Nephron (organoid): ENCODE data around the gene CD164.
"Not testable (repeated sequence)": the region's sequence is repeated elsewhere in the genome, so short reads cannot be mapped to it uniquely, and the experiment has no call there.

Source experiments
- H3K27ac Mint-ChIP-seq, 3 experiments: 2 replicates each; pipeline ENCODE4 v1.8.0; 2020; ENCODE audit warnings: mixed read lengths in 3 of 3, mild to moderate bottlenecking in 2 of 3, moderate library complexity in 1 of 3
- H3K27me3 Mint-ChIP-seq: 2 replicates; pipeline ENCODE4 v1.8.0; 2021; ENCODE audit warnings: low read depth, mild to moderate bottlenecking, moderate library complexity, mixed read lengths
- H3K36me3 Mint-ChIP-seq: 2 replicates; pipeline ENCODE4 v1.8.0; 2020; ENCODE audit warnings: low read depth, mixed read lengths
- H3K4me1 Mint-ChIP-seq: 2 replicates; pipeline ENCODE4 v1.8.0; 2020; ENCODE audit warnings: mixed read lengths
- H3K4me3 Mint-ChIP-seq, 3 experiments: 2 replicates each; pipeline ENCODE4 v1.8.0; 2020; ENCODE audit warnings: mild to moderate bottlenecking in 3 of 3, mixed read lengths in 3 of 3, moderate library complexity in 2 of 3
- H3K9me3 Mint-ChIP-seq: 2 replicates; pipeline ENCODE4 v1.8.0; 2020; ENCODE audit warnings: mixed read lengths
- TF ChIP-seq, protein P1 (sequence below), 3 experiments: fragments of 200-600 bp; sonication (generic); IDR thresholded peaks; one replicate each; pipeline ENCODE4 v1.5.0; 2021; ENCODE audit warnings: antibody characterized with exemption in 3 of 3; ENCODE audit not compliant: unreplicated experiment in 3 of 3

CD164 gene

DNA sequence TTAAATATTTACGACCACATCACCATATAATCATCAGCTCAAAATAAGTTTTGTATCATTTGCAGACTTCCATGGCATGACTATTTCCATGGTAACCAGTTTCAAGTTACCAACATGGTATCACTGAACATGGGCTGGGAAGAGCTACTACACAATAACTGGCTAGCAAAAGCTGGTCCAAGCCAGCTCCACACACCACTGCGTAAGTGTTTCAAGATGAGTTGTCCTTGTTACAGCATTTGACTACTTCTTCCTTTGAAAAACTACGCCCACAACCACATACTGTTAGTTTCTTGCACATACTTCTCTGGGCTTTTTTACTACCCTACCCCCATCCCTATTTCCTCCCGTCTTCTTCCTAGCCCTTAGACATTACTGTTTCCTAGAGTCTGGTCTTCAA lies 8.5 kb downstream of the CD164 start:
- Mint-ChIP-seq H3K36me3 (peaks cover 76% of the 10 kb centered on the region), H3K27me3 (no peaks in the 10 kb centered on the region), H3K4me3 (no peak overlapping the region), H3K27ac (no peak overlapping the region), H3K4me1 (peaks cover 16% of the 10 kb centered on the region), H3K9me3 (no peaks in the 10 kb centered on the region)
- TF ChIP-seq, protein P1, sequence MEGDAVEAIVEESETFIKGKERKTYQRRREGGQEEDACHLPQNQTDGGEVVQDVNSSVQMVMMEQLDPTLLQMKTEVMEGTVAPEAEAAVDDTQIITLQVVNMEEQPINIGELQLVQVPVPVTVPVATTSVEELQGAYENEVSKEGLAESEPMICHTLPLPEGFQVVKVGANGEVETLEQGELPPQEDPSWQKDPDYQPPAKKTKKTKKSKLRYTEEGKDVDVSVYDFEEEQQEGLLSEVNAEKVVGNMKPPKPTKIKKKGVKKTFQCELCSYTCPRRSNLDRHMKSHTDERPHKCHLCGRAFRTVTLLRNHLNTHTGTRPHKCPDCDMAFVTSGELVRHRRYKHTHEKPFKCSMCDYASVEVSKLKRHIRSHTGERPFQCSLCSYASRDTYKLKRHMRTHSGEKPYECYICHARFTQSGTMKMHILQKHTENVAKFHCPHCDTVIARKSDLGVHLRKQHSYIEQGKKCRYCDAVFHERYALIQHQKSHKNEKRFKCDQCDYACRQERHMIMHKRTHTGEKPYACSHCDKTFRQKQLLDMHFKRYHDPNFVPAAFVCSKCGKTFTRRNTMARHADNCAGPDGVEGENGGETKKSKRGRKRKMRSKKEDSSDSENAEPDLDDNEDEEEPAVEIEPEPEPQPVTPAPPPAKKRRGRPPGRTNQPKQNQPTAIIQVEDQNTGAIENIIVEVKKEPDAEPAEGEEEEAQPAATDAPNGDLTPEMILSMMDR (IDR thresholded peaks at IDR 0.05; ENCODE audit: unreplicated experiment in 3 of 3): no peak

DNA sequence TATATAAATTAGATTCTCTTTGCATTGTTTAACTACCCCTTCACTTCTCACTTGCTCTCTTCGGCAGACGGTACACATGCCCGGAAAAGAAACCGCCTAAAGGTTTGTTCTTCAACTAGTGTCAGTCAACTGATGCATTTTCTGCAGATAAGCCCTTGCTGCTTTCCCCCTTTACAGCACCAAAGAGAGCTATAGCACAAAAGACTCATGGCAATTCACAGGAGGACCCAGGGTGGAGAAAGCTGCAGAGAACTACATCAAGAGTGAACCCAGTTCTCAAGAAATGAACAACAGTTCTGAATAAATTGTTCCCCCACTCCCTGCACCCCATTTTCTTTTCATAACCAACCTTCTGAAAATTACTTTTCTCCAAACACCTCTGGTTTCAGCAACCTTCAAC lies 8.9 kb downstream of the CD164 start:
- no peak overlapping the region for H3K4me3 Mint-ChIP-seq
- H3K36me3 Mint-ChIP-seq: peaks cover 77% of the 10 kb centered on the region
- no peaks in the 10 kb centered on the region for H3K27me3 Mint-ChIP-seq
- H3K4me1 Mint-ChIP-seq: peaks cover 15% of the 10 kb centered on the region
- no peaks in the 10 kb centered on the region for H3K9me3 Mint-ChIP-seq
- TF ChIP-seq, protein P1 (IDR thresholded peaks at IDR 0.05; ENCODE audit: unreplicated experiment in 3 of 3): no peak
- no peak overlapping the region for H3K27ac Mint-ChIP-seq

DNA sequence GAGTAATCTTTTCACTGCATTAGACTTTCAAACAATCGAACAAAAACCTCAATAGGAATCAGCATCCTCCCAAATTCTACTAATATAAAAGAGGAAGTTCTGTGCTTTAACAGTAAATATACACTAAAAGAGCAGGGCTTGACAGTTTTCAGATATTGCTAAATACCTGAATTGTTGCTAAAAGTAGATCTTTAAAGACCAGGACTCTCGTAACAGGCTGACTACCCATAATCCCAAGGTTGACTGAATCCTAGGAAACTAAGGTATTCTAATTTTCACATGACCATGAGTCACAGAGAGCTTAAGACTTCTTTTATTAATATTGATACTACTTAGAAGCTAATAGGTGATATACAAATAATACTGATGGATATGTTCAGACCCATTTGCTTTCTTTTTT lies 10.1 kb downstream of the CD164 start:
- TF ChIP-seq, protein P1 (IDR thresholded peaks at IDR 0.05; ENCODE audit: unreplicated experiment in 3 of 3): no peak
- Mint-ChIP-seq H3K4me1 (peaks cover 7% of the 10 kb centered on the region), H3K27ac (no peak overlapping the region), H3K4me3 (no peak overlapping the region), H3K36me3 (peaks cover 74% of the 10 kb centered on the region), H3K9me3 (no peaks in the 10 kb centered on the region), H3K27me3 (no peaks in the 10 kb centered on the region)

DNA sequence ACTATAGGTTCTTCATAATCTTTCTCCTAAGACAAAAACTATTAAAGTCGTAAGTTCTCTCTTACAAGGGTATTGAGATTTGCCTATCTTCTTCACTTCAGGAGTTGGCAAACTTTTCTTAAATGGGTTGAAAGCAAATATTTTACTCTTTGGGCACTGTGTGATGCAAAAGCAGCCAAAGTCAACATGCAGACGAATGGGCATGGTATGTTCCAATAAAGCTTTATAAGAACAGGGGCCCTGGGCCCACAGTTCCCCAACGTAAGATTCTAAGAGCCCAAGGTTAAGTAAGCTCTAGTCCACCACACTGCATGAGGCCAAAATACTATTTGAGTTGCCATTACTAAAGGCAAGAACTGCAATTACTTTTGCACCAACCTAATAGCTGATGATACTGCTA lies 11.5 kb downstream of the CD164 start:
- Mint-ChIP-seq H3K9me3 (no peaks in the 10 kb centered on the region), H3K4me1 (peaks cover 7% of the 10 kb centered on the region), H3K27me3 (no peaks in the 10 kb centered on the region), H3K4me3 (no peak overlapping the region), H3K27ac (no peak overlapping the region), H3K36me3 (peaks cover 79% of the 10 kb centered on the region)
- TF ChIP-seq, protein P1 (IDR thresholded peaks at IDR 0.05; ENCODE audit: unreplicated experiment in 3 of 3): no peak

DNA sequence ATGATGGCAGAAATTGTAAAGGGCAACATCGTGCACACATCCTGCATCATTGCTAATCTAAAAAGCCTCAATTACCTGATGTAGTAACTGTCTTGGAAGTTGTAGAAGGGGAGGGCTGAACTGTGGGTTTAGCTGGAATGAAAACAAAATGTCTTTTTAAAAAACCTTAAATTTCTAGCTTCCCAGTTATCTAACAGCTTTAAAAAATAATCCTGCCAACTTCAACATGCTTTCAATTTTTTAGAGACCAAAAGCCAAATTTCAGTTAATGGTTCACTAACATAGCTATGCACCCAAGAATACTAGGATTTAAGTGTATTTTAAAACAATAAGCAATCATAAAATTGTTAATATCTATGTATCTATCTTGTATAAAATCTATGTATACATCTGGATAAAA lies 11.9 kb downstream of the CD164 start:
- TF ChIP-seq, protein P1 (IDR thresholded peaks at IDR 0.05; ENCODE audit: unreplicated experiment in 3 of 3): no peak
- Mint-ChIP-seq H3K4me3 (no peak overlapping the region), H3K36me3 (peaks cover 80% of the 10 kb centered on the region), H3K27ac (no peak overlapping the region), H3K9me3 (no peaks in the 10 kb centered on the region), H3K4me1 (peaks cover 7% of the 10 kb centered on the region), H3K27me3 (no peaks in the 10 kb centered on the region)

DNA sequence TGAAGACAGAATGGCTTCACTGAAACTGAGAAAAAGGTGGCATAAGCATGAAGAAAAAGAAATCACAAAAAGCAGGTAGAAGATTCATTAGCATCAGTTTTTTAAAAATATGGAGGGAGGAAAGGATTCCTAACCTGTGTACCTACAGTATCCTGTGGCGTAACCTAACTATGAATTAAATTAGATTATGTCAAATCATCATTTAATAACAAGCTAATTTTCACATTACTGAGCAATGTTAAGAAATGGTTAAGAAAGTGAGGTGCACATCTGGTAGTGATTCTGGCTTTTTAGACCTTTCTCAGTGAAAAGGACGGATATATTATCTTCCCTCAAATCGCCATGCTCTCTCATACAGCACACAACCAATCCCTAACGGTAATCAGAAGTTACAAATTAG lies 12.5 kb downstream of the CD164 start:
- H3K36me3 Mint-ChIP-seq: peaks cover 80% of the 10 kb centered on the region
- H3K4me1 Mint-ChIP-seq: peaks cover 5% of the 10 kb centered on the region
- H3K27ac Mint-ChIP-seq: no peak overlapping the region
- peaks cover 3% of the 10 kb centered on the region for H3K9me3 Mint-ChIP-seq
- TF ChIP-seq, protein P1 (IDR thresholded peaks at IDR 0.05; ENCODE audit: unreplicated experiment in 3 of 3): no peak
- no peaks in the 10 kb centered on the region for H3K27me3 Mint-ChIP-seq
- H3K4me3 Mint-ChIP-seq: no peak overlapping the region

DNA sequence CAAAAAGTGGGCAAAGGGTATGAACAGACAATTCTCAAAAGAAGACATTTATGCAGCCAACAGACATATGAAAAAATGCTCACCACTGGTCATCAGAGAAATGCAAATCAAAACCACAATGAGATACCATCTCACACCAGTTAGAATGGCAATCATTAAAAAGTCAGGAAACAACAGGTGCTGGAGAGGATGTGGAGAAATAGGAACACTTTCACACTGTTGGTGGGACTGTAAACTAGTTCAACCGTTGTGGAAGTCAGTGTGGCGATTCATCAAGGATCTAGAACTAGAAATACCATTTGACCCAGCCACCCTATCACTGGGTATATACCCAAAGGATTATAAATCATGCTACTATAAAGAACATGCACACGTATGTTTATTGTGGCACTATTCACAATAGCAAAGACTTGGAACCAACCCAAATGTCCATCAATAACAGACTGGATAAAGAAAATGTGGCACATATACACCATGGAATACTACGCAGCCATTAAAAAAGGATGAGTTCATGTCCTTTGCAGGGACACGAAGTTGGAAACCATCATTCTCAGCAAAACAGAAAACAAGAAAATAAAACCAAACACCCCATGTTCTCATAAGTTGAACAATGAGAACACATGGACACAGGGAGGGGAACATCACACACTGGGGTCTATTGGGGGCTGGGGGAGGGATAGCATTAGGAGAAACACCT lies 17.7 kb downstream of the CD164 start:
- not testable (repeated sequence) for H3K27ac Mint-ChIP-seq, H3K4me1 Mint-ChIP-seq, H3K27me3 Mint-ChIP-seq, H3K4me3 Mint-ChIP-seq
- H3K36me3 Mint-ChIP-seq: peaks cover 89% of the 10 kb centered on the region
- H3K9me3 Mint-ChIP-seq: peaks cover 30% of the 10 kb centered on the region
